H7 (cell line): ENCODE results near the gene SLC2A14. TPM values are rescaled to one million over a fixed set of nuclear protein-coding genes. Genes with fewer than 3 reads are reported as not detected.
A peak's percentile ranks its signal among the peaks of the same experiment; 100 is the strongest.
"Not testable (repeated sequence)": the region's sequence is repeated elsewhere in the genome, so short reads cannot be mapped to it uniquely, and the experiment has no call there.

Experiments used
- DNase-seq: peaks from one replicate; pipeline ENCODE4 v3.0.0; 2012
- H3K27me3 ChIP-seq: 2 replicates; pipeline ENCODE4 v1.6.0; 2011; ENCODE audit warnings: mild to moderate bottlenecking, low read length; ENCODE audit not compliant: control insufficient read depth, insufficient read depth
- H3K36me3 ChIP-seq: replicated peaks from 2 replicates; pipeline ENCODE4 v1.5.1; 2011; ENCODE audit warnings: low read length; ENCODE audit not compliant: control insufficient read depth, insufficient read depth
- H3K4me3 ChIP-seq: 2 replicates; pipeline ENCODE4 v1.5.1; 2011; ENCODE audit warnings: low read depth, mild to moderate bottlenecking, control low read depth, low read length, moderate library complexity; ENCODE audit not compliant: insufficient read depth
- total RNA-seq: library from RNA; depleted of rRNA; stranded (reverse); fragments of >200 nt; shearing (Covaris generic); gene quantifications from 2 replicates; pipeline ENCODE4 v1.2.3, GENCODE V29; 2014

Gene SLC2A14
- total RNA-seq, 1 experiment from 2014 or later, result 1.7 TPM

- Histone ChIP-seq H3K36me3 (peaks cover 2% of the 10 kb centered on the region), H3K27me3 (no peaks in the 10 kb centered on the region), H3K4me3 (no peak overlapping the region)
- DNase-seq, result peak; percentile 38
Observed at GRCh38 chr12:7892186-7892980, 19.7 kb upstream of the SLC2A14 start.

- no peaks in the 10 kb centered on the region for H3K36me3 ChIP-seq
- H3K4me3 ChIP-seq, result no peak overlapping the region
- no peaks in the 10 kb centered on the region for H3K27me3 ChIP-seq
- DNase-seq, result no peak
Observed at GRCh38 chr12:7884689-7885088, 12.0 kb upstream of the SLC2A14 start.

DNA sequence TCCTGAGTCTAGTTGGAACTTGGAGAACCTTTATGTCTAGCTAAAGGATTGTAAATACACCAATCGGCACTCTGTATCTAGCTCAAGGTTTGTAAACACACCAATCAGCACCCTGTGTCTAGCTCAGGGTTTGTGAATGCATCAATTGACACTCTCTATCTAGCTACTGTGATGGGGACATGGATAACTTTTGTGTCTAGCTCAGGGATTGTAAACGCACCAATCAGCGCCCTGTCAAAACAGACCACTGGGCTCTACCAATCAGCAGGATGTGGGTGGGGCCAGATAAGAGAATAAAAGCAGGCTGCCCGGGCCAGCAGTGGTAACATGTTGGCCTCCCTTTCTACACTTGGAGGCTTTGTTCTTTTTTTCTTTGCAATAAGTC, 9.0 kb upstream of the SLC2A14 start:
- H3K4me3 ChIP-seq, H3K36me3 ChIP-seq, H3K27me3 ChIP-seq, DNase-seq: not testable (repeated sequence)

DNA sequence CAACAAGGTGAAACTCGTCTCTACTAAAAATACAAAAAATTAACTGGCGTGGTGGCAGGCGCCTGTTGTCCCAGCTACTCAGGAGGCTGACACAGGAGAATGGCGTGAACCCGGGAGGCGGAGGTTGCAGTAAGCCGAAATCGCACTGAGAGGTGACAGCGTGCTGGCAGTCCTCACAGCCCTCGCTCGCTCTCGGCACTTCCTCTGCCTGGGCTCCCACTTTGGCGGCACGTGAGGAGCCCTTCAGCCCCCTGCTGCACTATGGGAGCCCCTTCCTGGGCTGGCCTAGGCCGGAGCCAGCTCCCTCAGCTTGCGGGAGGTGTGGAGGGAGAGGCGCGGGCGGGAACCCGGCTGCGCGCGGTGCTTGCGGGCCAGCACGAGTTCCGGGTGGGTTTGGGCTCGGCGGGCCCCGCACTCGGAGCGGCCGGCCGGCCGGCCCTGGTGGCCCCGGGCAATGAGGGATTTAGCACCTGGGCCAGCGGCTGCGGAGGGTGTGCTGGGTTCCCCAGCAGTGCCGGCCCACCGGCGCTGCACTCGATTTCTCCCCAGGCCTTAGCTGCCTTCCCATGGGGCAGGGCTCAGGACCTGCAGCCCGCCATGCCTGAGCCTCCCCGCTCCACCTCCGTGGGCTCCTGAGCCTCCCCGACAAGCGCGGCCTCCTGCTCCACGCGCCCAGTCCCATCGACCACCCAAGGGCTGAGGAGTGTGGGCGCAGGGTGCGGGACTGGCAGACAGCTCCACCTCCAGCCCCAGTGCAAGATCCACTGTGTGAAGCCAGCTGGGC, 8.4 kb upstream of the SLC2A14 start:
- H3K36me3 ChIP-seq, DNase-seq, H3K27me3 ChIP-seq, H3K4me3 ChIP-seq: not testable (repeated sequence)

DNA sequence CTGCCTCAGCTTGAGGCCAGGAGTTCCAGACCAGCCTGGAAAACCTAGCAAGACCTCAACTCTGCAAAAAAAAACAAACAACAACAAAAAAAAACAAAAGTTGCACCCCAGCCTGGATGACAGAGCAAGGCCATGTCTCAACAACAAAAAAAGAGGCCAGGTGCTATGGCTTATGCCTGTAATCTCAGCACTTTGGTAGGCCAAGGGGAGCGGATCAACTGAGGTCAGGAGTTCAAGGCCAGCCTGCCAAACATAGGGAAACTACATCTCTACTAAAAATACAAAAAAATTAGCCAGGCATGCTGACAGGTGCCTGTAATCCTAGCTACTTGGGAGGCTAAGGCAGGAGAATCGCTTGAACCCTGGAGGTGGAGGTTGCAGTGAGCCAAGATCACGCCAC, 6.5 kb upstream of the SLC2A14 start:
- DNase-seq, result no peak
- no peaks in the 10 kb centered on the region for H3K36me3 ChIP-seq
- no peaks in the 10 kb centered on the region for H3K27me3 ChIP-seq
- no peak overlapping the region for H3K4me3 ChIP-seq

DNA sequence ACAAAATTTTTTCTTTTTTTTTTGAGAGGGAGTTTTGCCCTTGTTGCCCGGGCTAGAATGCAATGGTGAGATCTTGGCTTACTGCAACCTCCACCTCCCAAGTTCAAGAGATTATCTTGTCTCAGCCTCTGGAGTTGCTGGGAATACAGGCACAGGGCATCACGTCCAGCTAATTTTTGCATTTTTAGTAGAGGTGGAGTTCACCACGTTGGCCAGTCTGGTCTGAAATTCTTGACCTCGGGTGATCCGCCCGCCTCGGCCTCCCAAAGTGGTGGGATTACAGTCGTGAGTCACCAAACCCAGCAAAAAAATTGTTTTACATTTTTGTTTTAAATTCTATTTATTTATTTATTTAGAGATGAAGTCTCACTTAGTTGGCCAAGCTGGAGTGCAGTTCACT, 4.7 kb upstream of the SLC2A14 start:
- no peaks in the 10 kb centered on the region for H3K27me3 ChIP-seq
- H3K4me3 ChIP-seq, result no peak overlapping the region
- H3K36me3 ChIP-seq, result no peaks in the 10 kb centered on the region
- no peak for DNase-seq

GRCh38 chr12:7870335-7870734, 2.4 kb downstream of the SLC2A14 start:
- no peak for DNase-seq
- Histone ChIP-seq H3K4me3 (no peak overlapping the region), H3K36me3 (no peaks in the 10 kb centered on the region), H3K27me3 (no peaks in the 10 kb centered on the region)

GRCh38 chr12:7869137-7869536, 3.6 kb downstream of the SLC2A14 start:
- H3K27me3 ChIP-seq, result no peaks in the 10 kb centered on the region
- H3K36me3 ChIP-seq, result no peaks in the 10 kb centered on the region
- no peak for DNase-seq
- no peak overlapping the region for H3K4me3 ChIP-seq

- no peaks in the 10 kb centered on the region for H3K27me3 ChIP-seq
- no peak for DNase-seq
- H3K4me3 ChIP-seq, result no peak overlapping the region
- no peaks in the 10 kb centered on the region for H3K36me3 ChIP-seq
Observed at GRCh38 chr12:7868391-7868790, 4.3 kb downstream of the SLC2A14 start.

GRCh38 chr12:7864601-7865150, 8.0 kb downstream of the SLC2A14 start:
- Histone ChIP-seq H3K27me3 (no peaks in the 10 kb centered on the region), H3K4me3 (no peak overlapping the region), H3K36me3 (no peaks in the 10 kb centered on the region)
- no peak for DNase-seq

DNA sequence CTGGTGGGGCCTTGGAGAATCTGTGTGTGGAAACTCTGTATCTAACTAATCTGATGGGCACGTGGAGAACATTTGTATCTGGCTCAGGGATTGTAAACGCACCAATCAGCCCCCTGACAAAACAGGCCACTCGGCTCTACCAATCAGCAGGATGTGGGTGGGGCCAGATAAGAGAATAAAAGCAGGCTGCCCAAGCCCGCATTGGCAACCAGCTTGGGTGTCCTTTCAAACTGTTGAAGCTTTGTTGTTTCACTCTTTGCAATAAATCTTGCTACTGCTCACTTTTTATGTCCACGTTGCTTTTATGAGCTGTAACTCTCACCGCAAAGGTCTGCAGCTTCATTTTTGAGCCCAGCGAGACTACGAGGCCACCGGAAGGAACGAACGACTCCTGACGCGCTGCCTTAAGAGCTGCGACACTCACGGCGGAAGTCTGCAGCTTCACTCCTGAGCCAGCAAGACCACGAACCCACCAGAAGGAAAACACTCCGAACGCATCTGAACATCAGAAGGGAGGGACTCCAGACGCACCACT, 9.8 kb downstream of the SLC2A14 start:
- not testable (repeated sequence) for DNase-seq, H3K4me3 ChIP-seq, H3K27me3 ChIP-seq, H3K36me3 ChIP-seq

GRCh38 chr12:7862301-7862700, 10.4 kb downstream of the SLC2A14 start:
- DNase-seq, result not testable (repeated sequence)

DNA sequence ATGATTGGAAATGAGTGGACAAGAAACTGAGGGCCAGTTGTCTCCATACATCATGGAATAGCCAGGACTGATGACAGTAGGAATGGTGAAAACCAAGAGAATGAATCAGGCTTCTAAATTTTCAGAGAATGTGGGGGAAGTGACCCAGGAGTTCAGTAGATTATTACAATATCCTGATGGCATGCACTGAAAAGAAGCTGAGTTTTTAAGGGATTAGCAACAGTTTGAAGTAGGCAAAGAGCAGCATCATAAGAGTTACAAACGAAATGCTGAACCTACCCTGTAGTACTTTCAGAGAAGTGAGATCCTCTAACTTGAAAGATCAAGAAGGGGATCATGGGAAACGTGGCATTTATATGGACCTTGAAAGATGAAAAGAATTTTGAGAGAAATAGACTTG, 13.2 kb downstream of the SLC2A14 start:
- no peak for DNase-seq
- Histone ChIP-seq H3K36me3 (no peaks in the 10 kb centered on the region), H3K4me3 (no peak overlapping the region), H3K27me3 (no peaks in the 10 kb centered on the region)

More at GRCh38 chr12:7862301-7862700, 10.4 kb downstream of the SLC2A14 start:
- H3K36me3 ChIP-seq, H3K4me3 ChIP-seq, H3K27me3 ChIP-seq: not testable (repeated sequence)

- no peak for DNase-seq
- Histone ChIP-seq H3K27me3 (no peaks in the 10 kb centered on the region), H3K4me3 (no peak overlapping the region), H3K36me3 (no peaks in the 10 kb centered on the region)
Observed at GRCh38 chr12:7857971-7858370, 14.7 kb downstream of the SLC2A14 start.

- Histone ChIP-seq H3K4me3 (no peak overlapping the region), H3K27me3 (no peaks in the 10 kb centered on the region), H3K36me3 (no peaks in the 10 kb centered on the region)
- DNase-seq, result no peak
Observed at GRCh38 chr12:7856516-7856915, 16.2 kb downstream of the SLC2A14 start.
